Cardiac muscle cell (in vitro differentiated cells and primary cell): ENCODE data around the gene MSX1. TPM values are rescaled to one million over a fixed set of nuclear protein-coding genes. Genes with fewer than 3 reads are reported as not detected.

Source experiments
- DNase-seq, 2 donors: peaks; one replicate each; pipeline versions ENCODE4 v3.0.0 to v3.0.0-alpha.2; 2010 to 2017; ENCODE audit warnings: low read depth in 1 of 2, low spot score in 1 of 2
- H3K27ac ChIP-seq: fragments of 200-600 bp; sonication (generic); 2 replicates; pipeline ENCODE4 v1.5.1; 2016
- H3K27me3 ChIP-seq: fragments of 200-600 bp; sonication (generic); 2 replicates; pipeline ENCODE4 v1.6.0; 2016; ENCODE audit warnings: control low read depth
- H3K36me3 ChIP-seq: fragments of 200-600 bp; sonication (generic); 2 replicates; pipeline ENCODE4 v1.5.1; 2016; ENCODE audit warnings: control low read depth
- H3K4me1 ChIP-seq: fragments of 200-600 bp; sonication (generic); 2 replicates; pipeline ENCODE4 v1.8.1; 2017; ENCODE audit warnings: low read depth, mild to moderate bottlenecking, mixed run types
- H3K4me3 ChIP-seq: fragments of 200-600 bp; sonication (generic); 2 replicates; pipeline ENCODE4 v1.5.1; 2016; ENCODE audit warnings: mild to moderate bottlenecking
- H3K9me3 ChIP-seq: fragments of 200-600 bp; sonication (generic); 2 replicates; pipeline ENCODE4 v1.5.1; 2017; ENCODE audit warnings: low read depth, mild to moderate bottlenecking, control low read depth
- CTCF ChIP-seq: IDR thresholded peaks from 2 replicates; pipeline ENCODE4 v1.5.1; 2012; ENCODE audit warnings: low read depth, mild to moderate bottlenecking, low read length
- polyA plus RNA-seq: library from polyadenylated mRNA; unstranded; fragments of >200 nt; fragmentation: Nextera tagmentation; extraction: Ambion mirVana; gene quantifications from 2 replicates; pipeline ENCODE4 v1.2.1, GENCODE V29; 2016
- total RNA-seq: library from RNA; depleted of rRNA; stranded (reverse); fragments of >200 nt; gene quantifications from 2 replicates; pipeline ENCODE4 v1.2.3, GENCODE V29; 2016

Gene MSX1
- total and polyA plus RNA-seq, 2 experiments from 2014 or later = 15.6 to 27.5 TPM

- H3K4me3 ChIP-seq = peak overlapping the region; percentile 30
- peak in 1 of 2 donors; percentile 23 for DNase-seq
- TF ChIP-seq CTCF = no peak
Measured at GRCh38 chr4:4864940-4865704, 5.7 kb downstream of the MSX1 start.

GRCh38 chr4:4865705-4866123 lies 6.2 kb downstream of the MSX1 start:
- peaks cover 100% of the 10 kb centered on the region for H3K27me3 ChIP-seq
- no peak overlapping the region for H3K27ac ChIP-seq
- H3K4me3 ChIP-seq = peak overlapping the region; percentile 30
- H3K9me3 ChIP-seq = no peaks in the 10 kb centered on the region
- H3K36me3 ChIP-seq = no peaks in the 10 kb centered on the region
- H3K4me1 ChIP-seq = no peaks in the 10 kb centered on the region
- no peak for TF ChIP-seq CTCF
- no peak for DNase-seq

More at GRCh38 chr4:4864940-4865704, 5.7 kb downstream of the MSX1 start:
- Histone ChIP-seq H3K36me3 (no peaks in the 10 kb centered on the region), H3K4me1 (no peaks in the 10 kb centered on the region), H3K27me3 (peaks cover 100% of the 10 kb centered on the region), H3K9me3 (no peaks in the 10 kb centered on the region), H3K27ac (no peak overlapping the region)

- Histone ChIP-seq H3K36me3 (no peaks in the 10 kb centered on the region), H3K4me3 (peak overlapping the region; percentile 30), H3K27ac (no peak overlapping the region), H3K9me3 (no peaks in the 10 kb centered on the region), H3K4me1 (no peaks in the 10 kb centered on the region), H3K27me3 (peaks cover 100% of the 10 kb centered on the region)
- peak; percentile 35 to 46 for DNase-seq
- no peak for TF ChIP-seq CTCF
Measured at GRCh38 chr4:4866124-4866865, 6.8 kb downstream of the MSX1 start.

GRCh38 chr4:4866866-4867374 lies 7.5 kb downstream of the MSX1 start:
- peak in 1 of 2 donors; percentile 31 for DNase-seq
- H3K4me1 ChIP-seq = no peaks in the 10 kb centered on the region
- H3K4me3 ChIP-seq = peak overlapping the region; percentile 30
- H3K36me3 ChIP-seq = no peaks in the 10 kb centered on the region
- peaks cover 100% of the 10 kb centered on the region for H3K27me3 ChIP-seq
- no peak for TF ChIP-seq CTCF
- no peaks in the 10 kb centered on the region for H3K9me3 ChIP-seq
- H3K27ac ChIP-seq = no peak overlapping the region

- DNase-seq = peak; percentile 61 to 72
- H3K9me3 ChIP-seq = no peaks in the 10 kb centered on the region
- H3K4me3 ChIP-seq = peak overlapping the region; percentile 30
- H3K27me3 ChIP-seq = peaks cover 100% of the 10 kb centered on the region
- peak; percentile 36 for TF ChIP-seq CTCF
- no peaks in the 10 kb centered on the region for H3K36me3 ChIP-seq
- H3K4me1 ChIP-seq = no peaks in the 10 kb centered on the region
- H3K27ac ChIP-seq = no peak overlapping the region
Measured at GRCh38 chr4:4867375-4868039, 8.0 kb downstream of the MSX1 start.
